A673 (cell line): ENCODE data around the gene CNRIP1. TPM values are rescaled to one million over a fixed set of nuclear protein-coding genes. Genes with fewer than 3 reads are reported as not detected.

Experiments
- BruUV-seq: library from RNA; stranded (reverse); fragments of 400-500 nt; replicated peaks from 2 replicates; lab custom pipeline; 2021; lab: Mats Ljungman, UMichigan
- CTCF ChIA-PET: fragments of 300-600 bp; sonication (Branson Sonifier 250); formaldehyde crosslinking; loops from one replicate; lab custom pipeline; 2022; ENCODE audit warnings: antibody characterized with exemption; lab: Charles Lee
- POLR2A ChIA-PET: fragments of 300-600 bp; sonication (Branson Sonifier 250); formaldehyde crosslinking; loops from one replicate; lab custom pipeline; 2022; ENCODE audit warnings: antibody characterized with exemption; ENCODE audit not compliant: low non-redundant PET; lab: Charles Lee
- DNase-seq: peaks from one replicate; pipeline ENCODE4 v3.0.0-alpha.2; 2015; ENCODE audit warnings: low spot score
- H3K27ac ChIP-seq: fragments of 200-600 bp; sonication (generic); 2 replicates; pipeline ENCODE4 v1.5.1; 2016; ENCODE audit warnings: mixed run types, low read depth, mild to moderate bottlenecking, mixed read lengths, antibody characterized with exemption, low read length; ENCODE audit not compliant: poor library complexity, severe bottlenecking
- H3K27me3 ChIP-seq: fragments of 200-600 bp; sonication (generic); replicated peaks from 2 replicates; pipeline ENCODE4 v1.6.1; 2017; ENCODE audit warnings: mixed run types, low read depth, mild to moderate bottlenecking, mixed read lengths, antibody characterized with exemption, low read length; ENCODE audit not compliant: insufficient read depth, poor library complexity
- H3K36me3 ChIP-seq: fragments of 200-600 bp; sonication (generic); 2 replicates; pipeline ENCODE4 v1.6.1; 2016; ENCODE audit warnings: mixed run types, mild to moderate bottlenecking, mixed read lengths, antibody characterized with exemption, low read length; ENCODE audit not compliant: insufficient read depth, poor library complexity, severe bottlenecking
- H3K4me1 ChIP-seq: fragments of 200-600 bp; sonication (generic); 2 replicates; pipeline ENCODE4 v1.6.1; 2017; ENCODE audit warnings: mixed run types, mild to moderate bottlenecking, mixed read lengths, antibody characterized with exemption, low read length; ENCODE audit not compliant: insufficient read depth, poor library complexity, severe bottlenecking
- H3K4me3 ChIP-seq: fragments of 200-600 bp; sonication (generic); 2 replicates; pipeline ENCODE4 v1.5.1; 2016; ENCODE audit warnings: low read depth, mixed run types, mild to moderate bottlenecking, mixed read lengths, low read length; ENCODE audit not compliant: poor library complexity, severe bottlenecking
- H3K9me3 ChIP-seq: fragments of 200-600 bp; sonication (generic); 2 replicates; pipeline ENCODE4 v1.6.1; 2016; ENCODE audit warnings: mixed run types, low read depth, mild to moderate bottlenecking, mixed read lengths, antibody characterized with exemption, low read length; ENCODE audit not compliant: poor library complexity, severe bottlenecking
- EZH2 ChIP-seq: fragments of 200-600 bp; sonication (generic); IDR thresholded peaks from 2 replicates; pipeline ENCODE4 v1.6.1; 2017; ENCODE audit warnings: borderline replicate concordance, low read depth, mild to moderate bottlenecking, mixed read lengths, antibody characterized with exemption, low read length; ENCODE audit not compliant: poor library complexity, severe bottlenecking
- intact Hi-C: fragments of 100-400 bp; cut with micrococcal nuclease; formaldehyde crosslinking; loops from one replicate; pipeline ENCODE4 v1.10.0; 2022; ENCODE audit not compliant: unreplicated experiment
- total RNA-seq: library from RNA; stranded (reverse); gene quantifications from 2 replicates; pipeline ENCODE4 v1.2.3, GENCODE V29; 2021
- TF ChIP-seq, protein P1 (sequence below): fragments of 300-800, 200-600 bp; sonication (generic); conservative IDR thresholded peaks from 2 replicates; pipeline ENCODE4 v1.5.1; 2017; ENCODE audit warnings: low read depth, mild to moderate bottlenecking, antibody characterized with exemption, low read length, moderate library complexity, mixed read lengths

CNRIP1 gene
- total RNA-seq, 1 experiment from 2014 or later: 18.4 TPM

DNA sequence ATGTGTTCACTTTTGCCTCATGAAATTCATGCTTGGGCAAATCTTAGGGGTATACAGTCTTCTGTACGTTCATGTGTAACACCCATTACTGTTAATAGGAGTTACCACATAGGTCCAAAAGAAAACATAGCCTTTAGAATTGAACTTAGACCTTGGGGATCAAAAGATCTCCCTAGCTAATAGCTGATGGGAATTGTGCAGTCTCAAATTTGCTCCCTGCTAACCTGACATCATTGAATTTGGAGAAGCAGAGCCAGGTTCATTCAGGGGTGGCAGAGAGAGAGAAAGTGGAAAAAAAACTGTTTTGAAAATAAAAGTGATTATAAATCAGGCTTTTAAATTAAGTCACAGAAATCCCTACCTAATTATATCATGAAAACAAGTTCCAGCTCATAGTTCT is 39.4 kb downstream of the CNRIP1 start:
- CTCF ChIA-PET: no interaction called here

GRCh38 chr2:68279691-68280090 is 40.1 kb downstream of the CNRIP1 start:
- no peak for TF ChIP-seq EZH2
- TF ChIP-seq, protein P1, sequence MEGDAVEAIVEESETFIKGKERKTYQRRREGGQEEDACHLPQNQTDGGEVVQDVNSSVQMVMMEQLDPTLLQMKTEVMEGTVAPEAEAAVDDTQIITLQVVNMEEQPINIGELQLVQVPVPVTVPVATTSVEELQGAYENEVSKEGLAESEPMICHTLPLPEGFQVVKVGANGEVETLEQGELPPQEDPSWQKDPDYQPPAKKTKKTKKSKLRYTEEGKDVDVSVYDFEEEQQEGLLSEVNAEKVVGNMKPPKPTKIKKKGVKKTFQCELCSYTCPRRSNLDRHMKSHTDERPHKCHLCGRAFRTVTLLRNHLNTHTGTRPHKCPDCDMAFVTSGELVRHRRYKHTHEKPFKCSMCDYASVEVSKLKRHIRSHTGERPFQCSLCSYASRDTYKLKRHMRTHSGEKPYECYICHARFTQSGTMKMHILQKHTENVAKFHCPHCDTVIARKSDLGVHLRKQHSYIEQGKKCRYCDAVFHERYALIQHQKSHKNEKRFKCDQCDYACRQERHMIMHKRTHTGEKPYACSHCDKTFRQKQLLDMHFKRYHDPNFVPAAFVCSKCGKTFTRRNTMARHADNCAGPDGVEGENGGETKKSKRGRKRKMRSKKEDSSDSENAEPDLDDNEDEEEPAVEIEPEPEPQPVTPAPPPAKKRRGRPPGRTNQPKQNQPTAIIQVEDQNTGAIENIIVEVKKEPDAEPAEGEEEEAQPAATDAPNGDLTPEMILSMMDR: no peak
- ChIA-PET POLR2A (interaction anchor here (0.7 kb wide), 1 partner anchor 81 kb away, joined by 5 read pairs; no protein-coding TSS in a partner anchor), CTCF (no interaction called here)
- BruUV-seq: no TSS peak
- Histone ChIP-seq H3K4me3 (no peak overlapping the region), H3K4me1 (peaks cover 13% of the 10 kb centered on the region), H3K36me3 (no peaks in the 10 kb centered on the region), H3K27me3 (no peaks in the 10 kb centered on the region), H3K9me3 (no peaks in the 10 kb centered on the region), H3K27ac (no peak overlapping the region)
- intact Hi-C loops: loop anchor here (5.0 kb wide), 2 partner anchors 82 to 157 kb away; no protein-coding TSS in a partner anchor
- no peak for DNase-seq

More for the DNA sequence above, 39.4 kb downstream of the CNRIP1 start:
- H3K36me3 ChIP-seq: no peaks in the 10 kb centered on the region
- peaks cover 15% of the 10 kb centered on the region for H3K4me1 ChIP-seq
- H3K27me3 ChIP-seq: no peaks in the 10 kb centered on the region
- intact Hi-C loops: loop anchor here (5.0 kb wide), 2 partner anchors 83 to 158 kb away; no protein-coding TSS in a partner anchor
- BruUV-seq: no TSS peak
- H3K9me3 ChIP-seq: no peaks in the 10 kb centered on the region
- no peak overlapping the region for H3K27ac ChIP-seq
- POLR2A ChIA-PET: no interaction called here
- TF ChIP-seq EZH2: no peak
- TF ChIP-seq, protein P1: no peak
- H3K4me3 ChIP-seq: no peak overlapping the region
- DNase-seq: no peak

DNA sequence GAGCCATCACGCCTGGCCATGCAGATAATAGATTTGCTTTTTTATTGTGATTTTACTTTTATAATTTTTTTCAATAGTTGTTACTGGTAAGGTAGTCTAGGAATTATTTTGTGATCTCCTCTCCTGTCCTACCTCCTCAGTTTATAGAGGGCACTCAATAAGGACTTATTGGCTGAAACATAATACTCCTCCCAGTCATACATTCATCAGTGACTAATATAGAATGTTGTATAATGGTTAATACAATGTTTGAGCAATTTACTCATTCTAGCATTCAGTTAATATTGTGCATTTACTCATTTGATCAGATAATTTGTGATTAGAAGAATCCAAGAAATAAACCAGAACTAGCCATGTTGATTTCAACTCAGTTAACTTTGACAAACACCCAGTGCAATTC is 41.6 kb downstream of the CNRIP1 start:
- intact Hi-C loops: no loop called here
- Histone ChIP-seq H3K27ac (no peak overlapping the region), H3K36me3 (no peaks in the 10 kb centered on the region), H3K27me3 (peaks cover 9% of the 10 kb centered on the region), H3K4me3 (no peak overlapping the region), H3K4me1 (no peaks in the 10 kb centered on the region), H3K9me3 (no peaks in the 10 kb centered on the region)
- no peak for DNase-seq
- ChIA-PET POLR2A (no interaction called here), CTCF (no interaction called here)
- TF ChIP-seq, protein P1: no peak
- no peak for TF ChIP-seq EZH2
- BruUV-seq: no TSS peak
